Naive thymus-derived CD4-positive, alpha-beta T cell (primary cell): ENCODE results near the gene KDM3B. TPM values are rescaled to one million over a fixed set of nuclear protein-coding genes. Genes with fewer than 3 reads are reported as not detected.

Source experiments
- ATAC-seq: fragments of 150-1000 bp; cut with Tn5 transposase; 2 replicates; pipeline ENCODE4 v1.10.0; 2021; ENCODE audit warnings: mild to moderate bottlenecking, moderate library complexity
- CTCF ChIA-PET: fragments of 350-600 bp; sonication (Branson Sonifier 250); formaldehyde crosslinking; loops from one replicate; lab custom pipeline; 2021; ENCODE audit warnings: antibody characterized with exemption; lab: Charles Lee
- POLR2A ChIA-PET: fragments of 350-600 bp; sonication (Branson Sonifier 250); formaldehyde crosslinking; loops from one replicate; lab custom pipeline; 2021; ENCODE audit warnings: antibody characterized with exemption, inconsistent platforms; lab: Charles Lee
- DNase-seq, 9 donors: peaks; one replicate each; pipeline versions ENCODE4 v3.0.0 to v3.0.0-alpha.2; 2020 to 2022; ENCODE audit warnings: mixed read lengths in 1 of 9
- H3K27ac ChIP-seq: one replicate; pipeline ENCODE4 v1.7.0; 2013; ENCODE audit warnings: mild to moderate bottlenecking, low read depth, low read length, moderate library complexity
- H3K27me3 ChIP-seq, 2 donors: one replicate each; pipeline ENCODE4 v1.7.0; 2013; ENCODE audit warnings: low read length in 2 of 2, mild to moderate bottlenecking in 2 of 2, moderate library complexity in 2 of 2; ENCODE audit not compliant: control insufficient read depth in 2 of 2, insufficient read depth in 2 of 2
- H3K36me3 ChIP-seq, 3 experiments: 1 replicate in 2 of 3; 2 replicates in 1 of 3; pipeline ENCODE4 v1.7.0; 2013; ENCODE audit warnings: low read length in 3 of 3, mild to moderate bottlenecking in 3 of 3, moderate library complexity in 1 of 3; ENCODE audit not compliant: insufficient read depth in 3 of 3, control insufficient read depth in 2 of 3
- H3K4me1 ChIP-seq, 2 donors: one replicate each; pipeline ENCODE4 v1.7.0; 2013; ENCODE audit warnings: low read length in 2 of 2, mild to moderate bottlenecking in 2 of 2, moderate library complexity in 1 of 2; ENCODE audit not compliant: control insufficient read depth in 2 of 2, insufficient read depth in 2 of 2
- H3K4me3 ChIP-seq: 2 replicates; pipeline ENCODE4 v1.7.0; 2013; ENCODE audit warnings: mild to moderate bottlenecking, low read length
- H3K9me3 ChIP-seq, 3 experiments: 1 replicate in 2 of 3; 2 replicates in 1 of 3; pipeline ENCODE4 v1.7.0; 2013; ENCODE audit warnings: low read length in 3 of 3; ENCODE audit not compliant: control insufficient read depth in 2 of 3
- H3K27ac Mint-ChIP-seq, 9 donors: one replicate each; pipeline ENCODE4 v1.8.0; 2020 to 2022; ENCODE audit warnings: mixed read lengths in 9 of 9, mild to moderate bottlenecking in 8 of 9, moderate library complexity in 5 of 9, inconsistent platforms in 2 of 9
- H3K27me3 Mint-ChIP-seq, 5 donors: one replicate each; pipeline ENCODE4 v1.8.0; 2021 to 2022; ENCODE audit warnings: mixed read lengths in 5 of 5, mild to moderate bottlenecking in 1 of 5
- H3K36me3 Mint-ChIP-seq, 5 donors: one replicate each; pipeline ENCODE4 v1.8.0; 2020 to 2022; ENCODE audit warnings: mixed read lengths in 5 of 5, mild to moderate bottlenecking in 3 of 5, inconsistent platforms in 1 of 5
- H3K4me1 Mint-ChIP-seq, 7 donors: one replicate each; pipeline ENCODE4 v1.8.0; 2020 to 2022; ENCODE audit warnings: mixed read lengths in 7 of 7, mild to moderate bottlenecking in 3 of 7, inconsistent platforms in 1 of 7
- H3K4me3 Mint-ChIP-seq, 10 donors: one replicate each; pipeline ENCODE4 v1.8.0; 2020 to 2022; ENCODE audit warnings: mild to moderate bottlenecking in 10 of 10, mixed read lengths in 10 of 10, moderate library complexity in 6 of 10, inconsistent platforms in 2 of 10
- H3K9me3 Mint-ChIP-seq, 11 donors: one replicate each; pipeline ENCODE4 v1.8.0; 2020 to 2022; ENCODE audit warnings: mixed read lengths in 11 of 11, mild to moderate bottlenecking in 4 of 11, inconsistent platforms in 1 of 11, moderate library complexity in 1 of 11
- intact Hi-C, 2 donors: fragments of 100-400 bp; cut with micrococcal nuclease; formaldehyde crosslinking; loops; one replicate each; pipeline ENCODE4 v1.15.1; 2023
- polyA plus RNA-seq, 2 donors: library from polyadenylated mRNA; unstranded; fragments of 300-500 nt; fragmentation: Illumina TruSeq; gene quantifications; one replicate each; pipeline ENCODE4 v1.2.3, GENCODE V29; 2021
- total RNA-seq, 6 experiments: library from RNA in 5 of 6; stranded (reverse) in 5 of 6; gene quantifications; 1 replicate in 5 of 6; 2 replicates in 1 of 6; pipeline ENCODE4 v1.2.3 and lab custom pipeline; 2021 to 2026

KDM3B gene
- total and polyA plus RNA-seq, 7 experiments from 2014 or later: 12.8 to 90.2 (median 80.5) TPM

DNA sequence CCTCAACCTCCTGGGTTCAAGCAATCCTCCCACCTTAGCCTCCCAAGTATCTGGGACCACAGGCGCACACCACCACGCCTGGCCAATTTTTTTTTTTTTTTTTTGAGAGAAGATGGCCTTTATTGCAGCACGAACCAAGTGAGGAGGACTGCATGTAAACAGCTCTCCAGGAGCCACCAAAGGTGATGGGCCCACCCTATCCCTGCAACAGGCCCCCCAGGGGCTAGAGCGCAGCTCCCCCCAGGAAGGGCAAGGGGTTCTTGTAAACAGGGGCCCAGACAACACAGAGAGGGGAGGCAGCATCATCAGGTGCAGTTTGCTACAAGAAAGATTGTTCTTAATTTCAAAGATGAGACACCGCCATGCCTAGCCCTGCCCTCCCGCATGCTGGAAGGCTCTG, 100.2 kb downstream of the KDM3B start:
- H3K27ac Mint-ChIP-seq: no peak overlapping the region
- H3K9me3 Mint-ChIP-seq: no peaks in the 10 kb centered on the region
- DNase-seq: no peak
- no peaks in the 10 kb centered on the region for H3K36me3 Mint-ChIP-seq
- Histone ChIP-seq H3K36me3 (no peaks in the 10 kb centered on the region), H3K27me3 (no peaks in the 10 kb centered on the region), H3K4me1 (peaks cover 7% of the 10 kb centered on the region in 2 donors), H3K9me3 (no peaks in the 10 kb centered on the region), H3K27ac (no peak overlapping the region), H3K4me3 (no peak overlapping the region)
- H3K4me3 Mint-ChIP-seq: no peak overlapping the region
- H3K4me1 Mint-ChIP-seq: peaks cover 0 to 16% (median 7%) of the 10 kb centered on the region in 7 donors
- CTCF ChIA-PET: interaction anchor here (0.6 to 0.9 kb wide), 3 partner anchors 51 to 1247 kb away, joined by 3 to 4 read pairs (median 3); no protein-coding TSS in a partner anchor
- intact Hi-C loops: no loop called here
- H3K27me3 Mint-ChIP-seq: peaks cover 0 to 3% (median 0%) of the 10 kb centered on the region in 5 donors
- no peak for ATAC-seq
- POLR2A ChIA-PET: no interaction called here

DNA sequence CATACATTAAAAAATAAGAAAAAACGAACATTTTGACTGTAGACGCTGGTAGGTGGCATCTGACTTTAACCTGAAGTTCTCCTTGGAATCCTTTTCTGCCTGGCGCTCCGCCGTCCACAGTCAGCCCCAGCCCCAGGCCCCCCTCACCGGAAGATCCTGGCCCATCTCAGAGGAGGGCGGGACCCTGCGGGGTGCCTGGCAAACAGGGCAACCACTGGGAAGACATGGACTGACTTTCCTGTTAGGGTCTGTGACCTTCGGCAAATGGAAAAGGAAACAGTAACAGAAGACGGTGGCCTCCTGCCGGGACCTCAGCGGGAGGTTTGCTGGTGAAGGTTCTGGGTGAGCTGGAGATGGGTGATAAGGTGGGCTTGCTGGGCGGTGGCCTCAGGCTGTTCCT, 101.1 kb downstream of the KDM3B start:
- H3K27me3 ChIP-seq: no peaks in the 10 kb centered on the region
- peaks cover 4 to 25% (median 15%) of the 10 kb centered on the region in 7 donors for H3K4me1 Mint-ChIP-seq
- H3K9me3 Mint-ChIP-seq: no peaks in the 10 kb centered on the region
- no peaks in the 10 kb centered on the region for H3K9me3 ChIP-seq
- ChIA-PET POLR2A (no interaction called here), CTCF (no interaction called here)
- no peak overlapping the region for H3K27ac ChIP-seq
- no peak overlapping the region for H3K4me3 ChIP-seq
- H3K27me3 Mint-ChIP-seq: no peaks in the 10 kb centered on the region
- H3K27ac Mint-ChIP-seq: no peak overlapping the region
- DNase-seq (no peak), ATAC-seq (no peak)
- H3K4me3 Mint-ChIP-seq: no peak overlapping the region
- H3K36me3 Mint-ChIP-seq: no peaks in the 10 kb centered on the region
- H3K36me3 ChIP-seq: no peaks in the 10 kb centered on the region
- peaks cover 9 to 16% of the 10 kb centered on the region in 2 donors for H3K4me1 ChIP-seq
- intact Hi-C loops: no loop called here

DNA sequence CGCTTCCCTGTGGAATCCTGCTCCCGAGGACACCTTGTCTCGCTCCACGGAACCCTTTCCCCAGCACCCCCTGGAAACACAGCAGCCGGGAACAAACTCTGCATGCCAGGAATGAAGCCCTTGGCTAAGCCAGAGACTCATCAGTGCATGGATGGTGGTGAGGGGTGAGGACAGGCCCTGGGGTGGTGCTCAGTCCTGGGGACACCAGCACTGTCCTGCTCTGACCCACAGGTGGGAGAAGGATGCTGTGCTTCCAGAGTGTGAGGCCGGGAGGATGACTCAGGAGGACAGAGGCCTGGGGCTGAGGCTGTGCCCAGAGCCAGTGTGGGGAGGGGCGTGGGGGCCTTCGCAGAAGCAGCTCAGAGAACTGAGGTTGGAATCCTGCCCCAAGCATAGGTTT, 101.6 kb downstream of the KDM3B start:
- no peak for ATAC-seq
- intact Hi-C loops: no loop called here
- Mint-ChIP-seq H3K36me3 (peaks cover 0 to 3% (median 0%) of the 10 kb centered on the region in 5 donors), H3K27ac (peak overlapping the region in 1 of 9 donors; percentile 51), H3K27me3 (no peaks in the 10 kb centered on the region), H3K9me3 (no peaks in the 10 kb centered on the region), H3K4me1 (peaks cover 9 to 30% (median 20%) of the 10 kb centered on the region in 7 donors), H3K4me3 (no peak overlapping the region)
- Histone ChIP-seq H3K36me3 (no peaks in the 10 kb centered on the region), H3K4me3 (no peak overlapping the region), H3K27me3 (no peaks in the 10 kb centered on the region), H3K4me1 (peaks cover 14 to 21% of the 10 kb centered on the region in 2 donors), H3K9me3 (no peaks in the 10 kb centered on the region), H3K27ac (no peak overlapping the region)
- POLR2A ChIA-PET: no interaction called here
- CTCF ChIA-PET: interaction anchor here (0.8 to 1.5 kb wide), 2 partner anchors 10 to 11 kb away, joined by 3 to 4 read pairs; partner anchors contain the start of gene EGR1
- DNase-seq: no peak

DNA sequence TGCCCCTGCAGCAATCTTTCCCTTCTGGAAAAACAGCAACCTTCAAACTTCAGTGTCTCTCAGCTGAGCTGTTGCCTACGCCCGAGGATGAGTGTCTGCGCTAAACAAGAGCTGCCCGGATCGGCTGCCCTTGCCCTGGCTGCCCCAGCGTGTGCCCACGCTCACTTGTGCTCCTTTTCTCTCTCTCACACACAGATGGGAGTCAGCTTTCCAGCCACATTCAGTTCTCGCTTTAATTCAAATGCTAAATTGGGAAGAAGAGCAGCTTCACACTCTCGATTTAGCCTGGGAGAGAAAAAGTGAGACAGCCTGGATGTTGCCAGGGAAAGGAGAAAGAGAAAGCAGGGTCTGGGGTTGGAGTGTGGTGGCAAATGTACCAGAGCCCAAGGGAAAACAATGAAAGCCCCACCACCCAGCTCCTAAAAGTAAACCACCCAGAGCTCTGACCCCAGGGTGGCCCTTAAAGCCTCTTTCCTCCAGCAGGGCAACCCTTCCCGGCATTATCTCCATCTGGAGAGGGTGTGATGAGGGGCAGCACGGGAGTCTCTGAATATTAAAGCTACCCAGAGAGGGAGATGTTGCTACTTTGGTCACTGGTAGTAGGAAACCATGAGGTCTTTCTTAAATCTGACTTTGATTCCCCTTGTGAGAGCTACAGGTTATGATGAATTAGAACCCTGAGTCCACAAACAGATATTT, 102.9 kb downstream of the KDM3B start:
- Mint-ChIP-seq H3K4me1 (peaks cover 14 to 38% (median 27%) of the 10 kb centered on the region in 7 donors), H3K4me3 (no peak overlapping the region), H3K36me3 (peaks cover 0 to 4% (median 0%) of the 10 kb centered on the region in 5 donors), H3K9me3 (no peaks in the 10 kb centered on the region), H3K27ac (peak overlapping the region in 1 of 9 donors; percentile 53), H3K27me3 (no peaks in the 10 kb centered on the region)
- no peaks in the 10 kb centered on the region for H3K36me3 ChIP-seq
- CTCF ChIA-PET: interaction anchor here (0.9 to 1.6 kb wide), 4 partner anchors 10 to 48 kb away, joined by 3 to 5 read pairs (median 4); partner anchors contain the start of gene EGR1
- no peak overlapping the region for H3K27ac ChIP-seq
- H3K27me3 ChIP-seq: no peaks in the 10 kb centered on the region
- ATAC-seq (no peak), DNase-seq (no peak)
- H3K9me3 ChIP-seq: no peaks in the 10 kb centered on the region
- intact Hi-C loops: no loop called here
- POLR2A ChIA-PET: interaction anchor here (1.1 kb wide), 1 partner anchor 9 kb away, joined by 3 read pairs; no protein-coding TSS in a partner anchor
- peaks cover 20 to 27% of the 10 kb centered on the region in 2 donors for H3K4me1 ChIP-seq
- no peak overlapping the region for H3K4me3 ChIP-seq

DNA sequence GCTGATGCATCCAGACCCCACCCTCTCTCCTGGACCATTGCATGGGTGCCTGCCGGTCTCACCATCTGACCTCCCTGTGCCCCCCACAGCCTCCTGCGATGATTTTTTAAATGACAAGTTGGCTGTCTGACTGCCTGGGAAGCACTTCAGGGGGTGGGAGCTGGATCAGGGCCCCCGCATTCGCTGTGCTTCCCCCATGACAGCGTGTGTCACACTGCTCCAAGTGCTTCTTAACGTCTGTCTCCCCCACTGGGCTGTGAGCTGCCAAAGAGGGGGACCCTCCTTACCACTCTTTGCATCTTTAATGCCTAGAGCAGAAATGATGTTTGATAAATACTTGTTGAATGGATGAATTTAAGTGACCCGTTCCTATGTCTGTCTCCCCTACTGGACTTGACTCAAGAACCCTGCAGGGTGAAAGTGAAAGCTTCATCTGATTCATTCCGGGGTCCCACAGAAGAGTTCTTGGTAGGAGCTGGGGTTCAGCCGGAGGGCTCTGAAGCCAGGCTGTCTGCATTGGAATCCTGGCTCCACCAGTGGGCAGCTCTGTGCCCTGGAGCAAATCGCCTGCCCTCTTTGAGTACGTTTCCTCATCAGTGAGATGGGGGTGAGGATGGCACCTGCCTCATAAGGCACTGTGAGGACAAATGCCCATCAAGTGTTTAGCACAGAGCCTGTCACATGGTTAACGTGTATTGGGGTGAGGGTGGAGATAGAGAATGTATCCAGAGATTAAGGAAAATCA, 105.2 kb downstream of the KDM3B start:
- intact Hi-C loops: no loop called here
- peaks cover 0 to 4% (median 0%) of the 10 kb centered on the region in 5 donors for H3K36me3 Mint-ChIP-seq

DNA sequence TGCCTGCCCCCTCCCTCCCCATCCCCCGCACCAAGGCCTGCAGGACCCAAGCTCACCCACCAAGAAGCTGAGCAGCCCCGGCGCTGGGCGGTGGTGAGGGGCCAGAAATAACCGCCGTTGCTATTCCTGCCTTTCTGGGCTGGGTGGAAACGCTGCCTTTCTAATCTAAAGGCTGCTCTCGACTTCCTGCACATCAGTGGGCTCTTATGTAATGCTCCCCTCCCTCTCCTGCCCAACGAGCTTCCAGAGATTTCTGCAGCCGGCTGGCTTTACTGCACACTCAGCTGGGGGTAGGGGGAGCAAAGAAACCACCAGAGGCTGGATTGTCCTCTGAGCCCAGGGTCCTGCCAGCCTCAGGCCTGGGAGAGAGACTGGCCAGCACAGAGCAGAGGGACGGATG, 105.9 kb downstream of the KDM3B start:
- Histone ChIP-seq H3K27me3 (no peaks in the 10 kb centered on the region), H3K27ac (peak overlapping the region; percentile 49), H3K9me3 (no peaks in the 10 kb centered on the region), H3K4me3 (no peak overlapping the region), H3K4me1 (peaks cover 22 to 31% of the 10 kb centered on the region in 2 donors), H3K36me3 (no peaks in the 10 kb centered on the region)
- Mint-ChIP-seq H3K27me3 (no peaks in the 10 kb centered on the region), H3K27ac (peak overlapping the region; percentile 90 to 99 (median 97)), H3K4me1 (peaks cover 22 to 48% (median 40%) of the 10 kb centered on the region in 7 donors), H3K36me3 (peaks cover 0 to 4% (median 0%) of the 10 kb centered on the region in 5 donors), H3K4me3 (peak overlapping the region in 7 of 10 donors; percentile 34 to 88 (median 66)), H3K9me3 (no peaks in the 10 kb centered on the region)
- ChIA-PET CTCF (interaction anchor here (2.1 kb wide), 1 partner anchor 45 kb away, joined by 10 read pairs; no protein-coding TSS in a partner anchor), POLR2A (interaction anchor here (1.2 kb wide), 1 partner anchor 120 kb away, joined by 3 read pairs; the partner anchor contains the start of gene FAM53C)
- intact Hi-C loops: no loop called here
- ATAC-seq: no peak
- peak in 1 of 9 donors; percentile 19 for DNase-seq

More for the DNA sequence above, 105.2 kb downstream of the KDM3B start:
- Histone ChIP-seq H3K4me3 (no peak overlapping the region), H3K27me3 (no peaks in the 10 kb centered on the region), H3K27ac (no peak overlapping the region), H3K4me1 (peaks cover 20 to 28% of the 10 kb centered on the region in 2 donors), H3K9me3 (no peaks in the 10 kb centered on the region), H3K36me3 (no peaks in the 10 kb centered on the region)
- POLR2A ChIA-PET: interaction anchor here (0.5 kb wide), 1 partner anchor 29 kb away, joined by 3 read pairs; no protein-coding TSS in a partner anchor
- DNase-seq: no peak
- H3K4me1 Mint-ChIP-seq: peaks cover 22 to 48% (median 40%) of the 10 kb centered on the region in 7 donors
- CTCF ChIA-PET: interaction anchor here (2.1 kb wide), 1 partner anchor 46 kb away, joined by 10 read pairs; no protein-coding TSS in a partner anchor
- no peaks in the 10 kb centered on the region for H3K9me3 Mint-ChIP-seq
- H3K4me3 Mint-ChIP-seq: peak overlapping the region; percentile 20 to 88 (median 57)
- ATAC-seq: no peak
- H3K27me3 Mint-ChIP-seq: no peaks in the 10 kb centered on the region
- peak overlapping the region in 8 of 9 donors; percentile 47 to 98 (median 74) for H3K27ac Mint-ChIP-seq
